Measurements from ENCODE around the gene AGPAT3. TPM values are rescaled to one million over a fixed set of nuclear protein-coding genes. Genes with fewer than 3 reads are reported as not detected.

Gene AGPAT3
- total and polyA plus RNA-seq, 10 of the 15 experiments (the other 5 are each of a cell fraction or from before 2014, with no cell fraction given): 1.2 to 110 (median 30.8) TPM

DNA sequence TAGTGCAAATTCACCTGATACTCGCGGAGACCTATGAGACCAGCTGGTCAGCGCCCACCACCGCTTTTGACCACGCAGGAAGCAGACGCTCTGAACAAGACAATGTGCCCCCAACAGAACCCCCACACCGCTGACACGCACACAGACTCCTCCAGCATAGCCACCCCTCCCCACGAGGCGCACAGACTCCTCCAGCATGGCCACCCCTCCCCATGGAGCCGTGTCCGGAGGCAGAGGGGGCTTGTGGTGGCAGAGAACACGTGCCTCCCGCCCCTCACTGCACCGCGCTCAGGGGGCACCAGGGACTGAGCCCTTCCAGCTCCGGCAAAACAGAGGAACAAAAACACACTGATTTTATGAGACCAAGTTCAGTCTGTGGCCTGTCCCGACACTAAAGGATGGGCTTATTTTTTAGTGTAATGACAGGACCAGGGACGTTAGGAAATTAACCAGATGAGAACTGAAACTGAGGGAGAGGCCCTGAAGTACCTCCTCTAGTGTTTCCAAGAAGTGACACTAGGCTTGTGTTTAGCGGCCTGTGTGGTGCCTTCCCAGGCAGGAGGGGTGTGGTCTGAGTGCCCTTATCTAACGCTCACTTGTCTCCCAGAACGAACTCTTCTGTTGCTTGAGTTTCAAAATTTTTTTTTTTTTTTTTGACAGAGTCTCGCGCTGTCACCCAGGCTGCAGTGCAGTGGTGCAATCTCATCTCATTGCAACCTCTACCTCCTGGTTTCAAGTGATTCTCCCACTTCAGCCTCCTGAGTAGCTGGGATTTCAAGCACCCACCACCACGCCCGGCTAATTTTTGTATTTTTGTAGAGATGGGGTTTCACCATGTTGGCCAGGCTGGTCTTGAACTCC, 10.0 kb upstream of the AGPAT3 start (continued):
- TF ChIP-seq, protein P1, sequence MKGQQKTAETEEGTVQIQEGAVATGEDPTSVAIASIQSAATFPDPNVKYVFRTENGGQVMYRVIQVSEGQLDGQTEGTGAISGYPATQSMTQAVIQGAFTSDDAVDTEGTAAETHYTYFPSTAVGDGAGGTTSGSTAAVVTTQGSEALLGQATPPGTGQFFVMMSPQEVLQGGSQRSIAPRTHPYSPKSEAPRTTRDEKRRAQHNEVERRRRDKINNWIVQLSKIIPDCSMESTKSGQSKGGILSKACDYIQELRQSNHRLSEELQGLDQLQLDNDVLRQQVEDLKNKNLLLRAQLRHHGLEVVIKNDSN (IDR thresholded peaks at IDR 0.05; ENCODE audit: borderline replicate concordance, extremely low read length, insufficient read depth, low read depth, low read length): peak; percentile 17
- TF ChIP-seq, protein P2, sequence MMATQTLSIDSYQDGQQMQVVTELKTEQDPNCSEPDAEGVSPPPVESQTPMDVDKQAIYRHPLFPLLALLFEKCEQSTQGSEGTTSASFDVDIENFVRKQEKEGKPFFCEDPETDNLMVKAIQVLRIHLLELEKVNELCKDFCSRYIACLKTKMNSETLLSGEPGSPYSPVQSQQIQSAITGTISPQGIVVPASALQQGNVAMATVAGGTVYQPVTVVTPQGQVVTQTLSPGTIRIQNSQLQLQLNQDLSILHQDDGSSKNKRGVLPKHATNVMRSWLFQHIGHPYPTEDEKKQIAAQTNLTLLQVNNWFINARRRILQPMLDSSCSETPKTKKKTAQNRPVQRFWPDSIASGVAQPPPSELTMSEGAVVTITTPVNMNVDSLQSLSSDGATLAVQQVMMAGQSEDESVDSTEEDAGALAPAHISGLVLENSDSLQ (IDR thresholded peaks at IDR 0.05): no peak
- TF ChIP-seq GATAD2B (conservative IDR thresholded peaks at IDR 0.05; ENCODE audit: low read depth): peak; percentile 47; the same call in 1 of the 2 replicates
- no peak for TF ChIP-seq TBL1XR1 (IDR thresholded peaks at IDR 0.05; ENCODE audit: low read depth, low read length)
- peak; percentile 53; the same call in 1 of the 2 replicates for TF ChIP-seq MTA2 (IDR thresholded peaks at IDR 0.05; ENCODE audit: low read depth)
- TF ChIP-seq JUND (IDR thresholded peaks at IDR 0.05; ENCODE audit: low read depth, low read length): no peak
- TF ChIP-seq SRF (IDR thresholded peaks at IDR 0.05; ENCODE audit: low read depth in 2 of 2, low read length in 2 of 2): no peak
- peak in 1 of 2 experiments; percentile 55; a peak in 1 of 4 replicates for TF ChIP-seq EP300 (IDR thresholded peaks at IDR 0.05; ENCODE audit: borderline replicate concordance in 1 of 2, control insufficient read depth in 1 of 2, low read depth in 2 of 2, low read length in 2 of 2)
- TF ChIP-seq, protein P3, sequence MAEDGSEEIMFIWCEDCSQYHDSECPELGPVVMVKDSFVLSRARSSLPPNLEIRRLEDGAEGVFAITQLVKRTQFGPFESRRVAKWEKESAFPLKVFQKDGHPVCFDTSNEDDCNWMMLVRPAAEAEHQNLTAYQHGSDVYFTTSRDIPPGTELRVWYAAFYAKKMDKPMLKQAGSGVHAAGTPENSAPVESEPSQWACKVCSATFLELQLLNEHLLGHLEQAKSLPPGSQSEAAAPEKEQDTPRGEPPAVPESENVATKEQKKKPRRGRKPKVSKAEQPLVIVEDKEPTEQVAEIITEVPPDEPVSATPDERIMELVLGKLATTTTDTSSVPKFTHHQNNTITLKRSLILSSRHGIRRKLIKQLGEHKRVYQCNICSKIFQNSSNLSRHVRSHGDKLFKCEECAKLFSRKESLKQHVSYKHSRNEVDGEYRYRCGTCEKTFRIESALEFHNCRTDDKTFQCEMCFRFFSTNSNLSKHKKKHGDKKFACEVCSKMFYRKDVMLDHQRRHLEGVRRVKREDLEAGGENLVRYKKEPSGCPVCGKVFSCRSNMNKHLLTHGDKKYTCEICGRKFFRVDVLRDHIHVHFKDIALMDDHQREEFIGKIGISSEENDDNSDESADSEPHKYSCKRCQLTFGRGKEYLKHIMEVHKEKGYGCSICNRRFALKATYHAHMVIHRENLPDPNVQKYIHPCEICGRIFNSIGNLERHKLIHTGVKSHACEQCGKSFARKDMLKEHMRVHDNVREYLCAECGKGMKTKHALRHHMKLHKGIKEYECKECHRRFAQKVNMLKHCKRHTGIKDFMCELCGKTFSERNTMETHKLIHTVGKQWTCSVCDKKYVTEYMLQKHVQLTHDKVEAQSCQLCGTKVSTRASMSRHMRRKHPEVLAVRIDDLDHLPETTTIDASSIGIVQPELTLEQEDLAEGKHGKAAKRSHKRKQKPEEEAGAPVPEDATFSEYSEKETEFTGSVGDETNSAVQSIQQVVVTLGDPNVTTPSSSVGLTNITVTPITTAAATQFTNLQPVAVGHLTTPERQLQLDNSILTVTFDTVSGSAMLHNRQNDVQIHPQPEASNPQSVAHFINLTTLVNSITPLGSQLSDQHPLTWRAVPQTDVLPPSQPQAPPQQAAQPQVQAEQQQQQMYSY (CRISPR knock-in tag; IDR thresholded peaks at IDR 0.05): no peak
- TF ChIP-seq CBFB (IDR thresholded peaks at IDR 0.05; ENCODE audit: low read depth): no peak
- TF ChIP-seq CHD1 (IDR thresholded peaks at IDR 0.05; ENCODE audit: low read depth, low read length): no peak
- TF ChIP-seq, protein P4, sequence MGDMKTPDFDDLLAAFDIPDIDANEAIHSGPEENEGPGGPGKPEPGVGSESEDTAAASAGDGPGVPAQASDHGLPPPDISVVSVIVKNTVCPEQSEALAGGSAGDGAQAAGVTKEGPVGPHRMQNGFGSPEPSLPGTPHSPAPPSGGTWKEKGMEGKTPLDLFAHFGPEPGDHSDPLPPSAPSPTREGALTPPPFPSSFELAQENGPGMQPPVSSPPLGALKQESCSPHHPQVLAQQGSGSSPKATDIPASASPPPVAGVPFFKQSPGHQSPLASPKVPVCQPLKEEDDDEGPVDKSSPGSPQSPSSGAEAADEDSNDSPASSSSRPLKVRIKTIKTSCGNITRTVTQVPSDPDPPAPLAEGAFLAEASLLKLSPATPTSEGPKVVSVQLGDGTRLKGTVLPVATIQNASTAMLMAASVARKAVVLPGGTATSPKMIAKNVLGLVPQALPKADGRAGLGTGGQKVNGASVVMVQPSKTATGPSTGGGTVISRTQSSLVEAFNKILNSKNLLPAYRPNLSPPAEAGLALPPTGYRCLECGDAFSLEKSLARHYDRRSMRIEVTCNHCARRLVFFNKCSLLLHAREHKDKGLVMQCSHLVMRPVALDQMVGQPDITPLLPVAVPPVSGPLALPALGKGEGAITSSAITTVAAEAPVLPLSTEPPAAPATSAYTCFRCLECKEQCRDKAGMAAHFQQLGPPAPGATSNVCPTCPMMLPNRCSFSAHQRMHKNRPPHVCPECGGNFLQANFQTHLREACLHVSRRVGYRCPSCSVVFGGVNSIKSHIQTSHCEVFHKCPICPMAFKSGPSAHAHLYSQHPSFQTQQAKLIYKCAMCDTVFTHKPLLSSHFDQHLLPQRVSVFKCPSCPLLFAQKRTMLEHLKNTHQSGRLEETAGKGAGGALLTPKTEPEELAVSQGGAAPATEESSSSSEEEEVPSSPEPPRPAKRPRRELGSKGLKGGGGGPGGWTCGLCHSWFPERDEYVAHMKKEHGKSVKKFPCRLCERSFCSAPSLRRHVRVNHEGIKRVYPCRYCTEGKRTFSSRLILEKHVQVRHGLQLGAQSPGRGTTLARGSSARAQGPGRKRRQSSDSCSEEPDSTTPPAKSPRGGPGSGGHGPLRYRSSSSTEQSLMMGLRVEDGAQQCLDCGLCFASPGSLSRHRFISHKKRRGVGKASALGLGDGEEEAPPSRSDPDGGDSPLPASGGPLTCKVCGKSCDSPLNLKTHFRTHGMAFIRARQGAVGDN (IDR thresholded peaks at IDR 0.05): peak; percentile 43; the same call in 1 of the 2 replicates
- no peak for TF ChIP-seq SIX5 (IDR thresholded peaks at IDR 0.05; ENCODE audit: low read depth, low read length, severe bottlenecking)
- no peak for TF ChIP-seq EZH2 (IDR thresholded peaks at IDR 0.05; ENCODE audit: borderline replicate concordance, control insufficient read depth, low read depth, low read length)
- TF ChIP-seq SP1 (IDR thresholded peaks at IDR 0.05; ENCODE audit: low read depth, low read length): no peak
